ENCODE data around the gene DTNA. TPM values are rescaled to one million over a fixed set of nuclear protein-coding genes. Genes with fewer than 3 reads are reported as not detected.
"Not testable (repeated sequence)": the region's sequence is repeated elsewhere in the genome, so short reads cannot be mapped to it uniquely, and the experiment has no call there.

Gene DTNA
- total RNA-seq, 2 donors from 2014 or later, result 41.0 to 78.4 TPM

GRCh38 chr18:34707670-34708069 lies 2.4 kb upstream of the DTNA start:
- H3K9me3 ChIP-seq, result no peaks in the 10 kb centered on the region
- TF ChIP-seq CTCF (IDR thresholded peaks at IDR 0.05), result no peak
- no peaks in the 10 kb centered on the region for H3K27me3 ChIP-seq (replicated peaks; ENCODE audit: insufficient read depth)
- peak overlapping the region; percentile 38 for H3K4me3 ChIP-seq
- peak overlapping the region; percentile 62 to 76 for H3K27ac ChIP-seq
- ATAC-seq (ENCODE audit: insufficient number of reproducible peaks, low FRiP score, low read depth), result peak; percentile 54
- H3K4me1 ChIP-seq (ENCODE audit: control insufficient read depth in 1 of 2, low read depth in 2 of 2), result peaks cover 35 to 53% of the 10 kb centered on the region in 2 donors
- H3K36me3 ChIP-seq, result no peaks in the 10 kb centered on the region
- no peak for DNase-seq (ENCODE audit: low spot score)

GRCh38 chr18:34709104-34709503 lies 994 bp upstream of the DTNA start:
- Histone ChIP-seq H3K27ac (peak overlapping the region; percentile 62 to 71), H3K4me3 (no peak overlapping the region), H3K4me1 (ENCODE audit: control insufficient read depth in 1 of 2, low read depth in 2 of 2) (peaks cover 35 to 53% of the 10 kb centered on the region in 2 donors), H3K36me3 (no peaks in the 10 kb centered on the region), H3K9me3 (no peaks in the 10 kb centered on the region), H3K27me3 (replicated peaks; ENCODE audit: insufficient read depth) (no peaks in the 10 kb centered on the region)
- no peak for TF ChIP-seq CTCF (IDR thresholded peaks at IDR 0.05)
- ATAC-seq (ENCODE audit: insufficient number of reproducible peaks, low FRiP score, low read depth) (peak; percentile 27), DNase-seq (ENCODE audit: low spot score) (no peak)

- peak overlapping the region in 1 of 2 donors; percentile 62 for H3K27ac ChIP-seq
- peaks cover 35 to 53% of the 10 kb centered on the region in 2 donors for H3K4me1 ChIP-seq (ENCODE audit: control insufficient read depth in 1 of 2, low read depth in 2 of 2)
- H3K9me3 ChIP-seq, result no peaks in the 10 kb centered on the region
These were observed 388 bp downstream of the DTNA start for GRCh38 chr18:34710458-34710914.

GRCh38 chr18:34710934-34711333 lies 836 bp downstream of the DTNA start:
- Histone ChIP-seq H3K9me3 (no peaks in the 10 kb centered on the region), H3K27ac (peak overlapping the region in 1 of 2 donors; percentile 62), H3K36me3 (no peaks in the 10 kb centered on the region), H3K27me3 (replicated peaks; ENCODE audit: insufficient read depth) (no peaks in the 10 kb centered on the region), H3K4me1 (ENCODE audit: control insufficient read depth in 1 of 2, low read depth in 2 of 2) (peaks cover 35 to 53% of the 10 kb centered on the region in 2 donors), H3K4me3 (peak overlapping the region; percentile 22)
- ATAC-seq (ENCODE audit: insufficient number of reproducible peaks, low FRiP score, low read depth), result no peak
- TF ChIP-seq CTCF (IDR thresholded peaks at IDR 0.05), result no peak
- no peak for DNase-seq (ENCODE audit: low spot score)

More at GRCh38 chr18:34710458-34710914, 388 bp downstream of the DTNA start:
- Histone ChIP-seq H3K27me3 (replicated peaks; ENCODE audit: insufficient read depth) (no peaks in the 10 kb centered on the region), H3K4me3 (peak overlapping the region; percentile 22), H3K36me3 (no peaks in the 10 kb centered on the region)
- DNase-seq (ENCODE audit: low spot score) (no peak), ATAC-seq (ENCODE audit: insufficient number of reproducible peaks, low FRiP score, low read depth) (no peak)
- TF ChIP-seq CTCF (IDR thresholded peaks at IDR 0.05), result no peak

- not testable (repeated sequence) for H3K4me1 ChIP-seq (ENCODE audit: control insufficient read depth in 1 of 2, low read depth in 2 of 2); H3K27ac ChIP-seq; ATAC-seq (ENCODE audit: insufficient number of reproducible peaks, low FRiP score, low read depth); H3K36me3 ChIP-seq; H3K9me3 ChIP-seq; H3K4me3 ChIP-seq; DNase-seq (ENCODE audit: low spot score); H3K27me3 ChIP-seq (replicated peaks; ENCODE audit: insufficient read depth)
These were observed 6.0 kb downstream of the DTNA start for GRCh38 chr18:34716111-34716510.

- Histone ChIP-seq H3K27me3 (replicated peaks; ENCODE audit: insufficient read depth) (no peaks in the 10 kb centered on the region), H3K27ac (no peak overlapping the region), H3K9me3 (no peaks in the 10 kb centered on the region), H3K4me1 (ENCODE audit: control insufficient read depth in 1 of 2, low read depth in 2 of 2) (no peaks in the 10 kb centered on the region), H3K36me3 (no peaks in the 10 kb centered on the region), H3K4me3 (no peak overlapping the region)
- DNase-seq (ENCODE audit: low spot score) (no peak), ATAC-seq (ENCODE audit: insufficient number of reproducible peaks, low FRiP score, low read depth) (no peak)
- no peak for TF ChIP-seq CTCF (IDR thresholded peaks at IDR 0.05)
These were observed 8.5 kb downstream of the DTNA start for GRCh38 chr18:34718610-34719009.
